GM21515 (cell line): ENCODE data around the gene NPNT.
A peak's percentile ranks its signal among the peaks of the same experiment; 100 is the strongest.
"Not testable (repeated sequence)": the region's sequence is repeated elsewhere in the genome, so short reads cannot be mapped to it uniquely, and the experiment has no call there.

Source experiments
- ATAC-seq: cut with Tn5 transposase; IDR thresholded peaks from one replicate; pipeline ENCODE4 v1.9.1; 2021; ENCODE audit not compliant: unreplicated experiment

The NPNT gene

GRCh38 chr4:105894660-105895582 is at the start of gene NPNT:
Gene NPNT, plus strand, starts transcription at chr4:105895471. Its CDS starts 182 bp downstream, at chr4:105895653.
- ATAC-seq, result peak; percentile 43

- no peak for ATAC-seq
These were observed 49.7 kb upstream of the NPNT start for GRCh38 chr4:105845559-105845958.

- not testable (repeated sequence) for ATAC-seq
These were observed 46.9 kb upstream of the NPNT start for GRCh38 chr4:105848359-105848758.

GRCh38 chr4:105851196-105851595 is 44.1 kb upstream of the NPNT start:
- ATAC-seq, result no peak

- ATAC-seq, result not testable (repeated sequence)
These were observed 43.0 kb upstream of the NPNT start for GRCh38 chr4:105852230-105852629.

- no peak for ATAC-seq
These were observed 36.7 kb upstream of the NPNT start for GRCh38 chr4:105858466-105859040.

GRCh38 chr4:105859233-105859632 is 36.0 kb upstream of the NPNT start:
- ATAC-seq, result no peak

- ATAC-seq, result no peak
These were observed 24.3 kb upstream of the NPNT start for GRCh38 chr4:105870963-105871362.

GRCh38 chr4:105871997-105872396 is 23.3 kb upstream of the NPNT start:
- no peak for ATAC-seq

- no peak for ATAC-seq
These were observed 20.0 kb upstream of the NPNT start for GRCh38 chr4:105875233-105875632.

GRCh38 chr4:105878668-105879067 is 16.6 kb upstream of the NPNT start:
- ATAC-seq, result no peak

- ATAC-seq, result no peak
These were observed 7.8 kb upstream of the NPNT start for GRCh38 chr4:105887508-105887907.

- peak; percentile 51 for ATAC-seq
These were observed 551 bp downstream of the NPNT start for GRCh38 chr4:105895583-105896460.

GRCh38 chr4:105896461-105896942 is 1.2 kb downstream of the NPNT start:
- peak; percentile 33 for ATAC-seq

- no peak for ATAC-seq
These were observed 1.9 kb downstream of the NPNT start for GRCh38 chr4:105896984-105897775.

GRCh38 chr4:105900541-105900940 is 5.3 kb downstream of the NPNT start:
- no peak for ATAC-seq

- no peak for ATAC-seq
These were observed 7.4 kb downstream of the NPNT start for GRCh38 chr4:105902550-105903262.

GRCh38 chr4:105909787-105910281 is 14.6 kb downstream of the NPNT start:
- no peak for ATAC-seq

- no peak for ATAC-seq
These were observed 16.2 kb downstream of the NPNT start for GRCh38 chr4:105911426-105911825.

- ATAC-seq, result no peak
These were observed 17.4 kb downstream of the NPNT start for GRCh38 chr4:105912633-105913032.
